ENCODE measurements around the gene FCRLB. TPM values are rescaled to one million over a fixed set of nuclear protein-coding genes. Genes with fewer than 3 reads are reported as not detected.

Gene FCRLB
- total RNA-seq, 2 donors from 2014 or later: not detected

Other genes with a start within 250 kb of the FCRLB start
- not detected for gene FCGR2A, start 216.1 kb upstream of the FCRLB start, total RNA-seq
- under 1 TPM; 0.37 to 0.41 TPM for gene HSPA6, start 197.0 kb upstream of the FCRLB start, total RNA-seq
- not detected for gene FCGR3A, start 171.7 kb upstream of the FCRLB start, total RNA-seq
- not detected for gene FCGR3B, start 90.4 kb upstream of the FCRLB start, total RNA-seq
- under 1 TPM in 1 of 2 donors, not detected in 1; 0.13 TPM for gene FCGR2B, start 58.4 kb upstream of the FCRLB start, total RNA-seq
- not detected for gene FCRLA, start 14.3 kb upstream of the FCRLB start, total RNA-seq
- gene DUSP12, start 28.2 kb downstream of the FCRLB start, total RNA-seq: 10 to 100 TPM; 12.0 to 16.7 TPM
- gene ATF6, start 44.8 kb downstream of the FCRLB start, total RNA-seq: 10 to 100 TPM; 17.5 to 24.9 TPM

Measured in activated T-helper 17 cell treated with anti-CD3 and anti-CD28 coated beads, Interleukin-2, amount 50 U/mL, for 72 hours (primary cell).